AG09309 (cell line): ENCODE measurements around the gene C20orf204.

Source experiments
- DNase-seq: peaks from one replicate; pipeline ENCODE4 v3.0.0-alpha.2; 2010; ENCODE audit warnings: low read depth
- H3K4me3 ChIP-seq: 2 replicates; pipeline ENCODE4 v1.5.1; 2011; ENCODE audit warnings: mild to moderate bottlenecking, low read depth, low read length, moderate library complexity; ENCODE audit not compliant: control insufficient read depth
- CTCF ChIP-seq: IDR thresholded peaks from 2 replicates; pipeline ENCODE4 v1.5.1; 2011; ENCODE audit warnings: mild to moderate bottlenecking, low read depth, low read length, inconsistent platforms; ENCODE audit not compliant: insufficient read depth, control insufficient read depth; ENCODE audit errors: missing control alignments

C20orf204 gene

DNA sequence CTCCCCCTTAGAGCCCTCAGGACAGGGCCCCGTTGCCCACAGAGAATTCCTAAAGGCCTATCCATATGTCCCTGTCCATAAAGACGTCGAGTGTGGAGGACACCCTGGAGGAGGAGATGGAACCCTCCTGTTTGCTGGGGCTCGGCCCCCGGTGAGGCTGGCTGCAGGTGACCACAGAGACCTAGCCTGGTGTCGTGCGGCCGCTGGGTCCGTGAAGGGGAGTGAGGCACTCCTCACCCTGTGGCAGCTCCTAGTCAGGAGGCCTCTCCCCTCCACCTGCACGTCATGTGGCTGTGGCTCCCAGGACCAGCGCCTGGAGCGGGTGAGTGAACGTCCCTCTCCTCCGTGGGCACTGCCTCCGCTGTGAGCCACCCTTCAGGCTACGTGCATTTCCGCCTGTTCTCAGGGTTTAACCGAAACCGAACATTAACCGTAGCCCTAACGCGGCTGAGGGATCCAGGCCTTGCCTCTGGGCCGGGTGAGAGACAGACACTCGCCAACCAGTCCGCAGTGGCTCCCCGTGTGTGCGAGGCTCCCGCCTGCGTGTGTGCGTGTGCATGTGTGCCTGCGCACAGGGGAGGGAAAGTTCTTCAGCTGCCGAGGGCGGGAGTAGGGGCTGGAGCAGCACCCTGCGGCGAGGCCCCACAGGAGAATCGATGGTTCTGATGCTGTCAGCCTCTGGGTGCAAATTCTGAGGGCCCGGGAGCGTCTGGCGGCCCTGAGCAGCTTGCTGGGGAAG, 21.1 kb downstream of the C20orf204 start:
- no peak for DNase-seq
- no peak for TF ChIP-seq CTCF

DNA sequence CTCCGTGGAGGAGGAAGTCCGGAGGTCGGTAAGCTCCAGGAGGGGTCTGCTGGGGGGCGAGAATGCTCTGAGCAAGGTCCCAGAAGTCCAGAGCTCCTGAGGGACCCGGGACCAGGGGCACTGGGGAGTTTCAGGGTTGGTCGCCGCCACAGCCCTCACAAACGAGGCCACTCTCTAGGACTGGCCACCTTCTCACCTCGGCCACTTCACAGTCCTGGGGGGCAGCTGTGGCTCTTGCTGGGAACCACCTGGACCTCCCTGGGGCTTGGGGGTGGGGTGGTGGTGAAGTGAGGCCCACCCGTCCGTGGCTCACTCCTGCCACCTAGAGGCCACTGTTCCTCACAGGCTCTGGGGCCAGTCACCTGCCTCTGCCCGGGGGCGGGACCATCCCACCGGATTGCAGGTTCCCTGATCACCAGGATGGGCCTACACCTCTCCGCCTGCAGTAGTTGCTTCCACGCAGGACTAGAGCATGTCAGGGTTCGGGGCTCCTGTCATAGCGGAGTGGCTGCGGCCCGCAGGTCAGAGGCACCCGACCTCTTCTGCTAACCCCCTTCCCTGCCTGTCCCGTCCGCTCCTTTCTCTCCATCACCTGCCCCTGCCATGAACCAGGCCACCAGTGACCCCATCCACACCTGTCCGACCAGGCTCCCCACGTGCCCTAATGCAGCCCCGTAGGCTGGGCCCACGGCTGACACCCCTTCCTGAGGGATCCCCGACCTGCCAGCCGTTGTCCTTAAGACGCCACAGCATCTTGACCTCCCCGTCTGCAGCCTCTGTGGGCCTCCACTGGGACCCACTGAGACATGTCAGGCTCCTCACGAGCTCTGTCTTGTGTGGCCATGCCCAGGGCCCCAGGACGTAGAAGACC, 21.9 kb downstream of the C20orf204 start:
- DNase-seq: no peak
- H3K4me3 ChIP-seq: no peak overlapping the region
- peak; percentile 91 for TF ChIP-seq CTCF

More for the DNA sequence above, 21.1 kb downstream of the C20orf204 start:
- H3K4me3 ChIP-seq: no peak overlapping the region

- H3K4me3 ChIP-seq: no peak overlapping the region
- TF ChIP-seq CTCF: no peak
- no peak for DNase-seq
Measured at GRCh38 chr20:64058536-64058935, 22.6 kb downstream of the C20orf204 start.

GRCh38 chr20:64062276-64062595, 26.3 kb downstream of the C20orf204 start:
- peak overlapping the region; percentile 51 for H3K4me3 ChIP-seq
- no peak for TF ChIP-seq CTCF

DNA sequence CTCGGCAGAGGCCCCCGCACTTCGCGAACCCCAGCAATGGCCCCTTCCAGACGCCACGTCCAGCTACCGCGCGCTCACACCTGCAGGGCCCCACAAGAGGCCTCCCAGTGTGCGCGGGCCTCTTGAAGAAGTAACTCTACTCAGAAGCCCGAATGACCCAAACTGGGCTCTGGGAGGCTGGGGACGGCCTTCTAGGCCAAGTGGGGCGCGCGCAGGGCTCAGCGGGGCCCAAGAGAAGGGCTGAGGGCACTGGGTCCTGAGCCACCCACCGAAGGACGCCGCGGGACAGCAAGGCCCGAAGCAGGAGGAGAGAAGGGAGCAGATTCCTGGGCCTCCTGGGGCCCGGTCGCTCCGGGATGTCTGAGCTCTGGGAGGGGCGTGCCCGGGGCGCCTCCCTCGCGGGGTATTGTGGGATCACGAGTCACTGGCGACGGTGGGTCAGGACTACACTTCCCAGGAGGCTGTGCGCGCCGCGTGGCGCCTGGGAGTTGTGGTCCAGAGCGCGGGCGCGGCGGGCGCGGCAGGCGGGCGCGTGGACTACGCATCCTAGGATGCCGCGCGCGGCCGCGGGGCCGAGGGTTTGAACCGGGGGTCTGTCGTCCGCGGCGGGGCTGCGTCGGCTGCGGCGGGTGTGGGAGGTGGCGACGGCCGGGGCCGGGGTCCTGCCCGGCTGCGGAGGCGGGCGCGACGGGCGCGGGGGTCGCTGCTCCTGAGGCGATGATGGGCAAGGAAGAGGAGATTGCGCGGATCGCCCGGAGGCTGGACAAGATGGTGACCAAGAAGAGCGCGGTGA, 26.8 kb downstream of the C20orf204 start, which contains the start of gene TCEA2:
TSS of gene TCEA2 (plus strand) at position 603 of the 793 bp plus-strand sequence. CDS start at position 718, 115 bp downstream.
- peak within 1 kb of the TSS; percentile 68 for H3K4me3 ChIP-seq
- DNase-seq: peak; percentile 73
- TF ChIP-seq CTCF: no peak

More at GRCh38 chr20:64062276-64062595, 26.3 kb downstream of the C20orf204 start:
- no peak for DNase-seq

GRCh38 chr20:64063389-64064144, 27.6 kb downstream of the C20orf204 start:
- DNase-seq: no peak
- TF ChIP-seq CTCF: no peak

More at GRCh38 chr20:64063389-64064144, 27.6 kb downstream of the C20orf204 start:
- H3K4me3 ChIP-seq: peak overlapping the region; percentile 68
